ENCODE results near the gene TIAM2.
"Not testable (repeated sequence)": the region's sequence is repeated elsewhere in the genome, so short reads cannot be mapped to it uniquely, and the experiment has no call there.

Gene TIAM2

GRCh38 chr6:155100087-155100486 is 105.0 kb downstream of the TIAM2 start:
- DNase-seq (ENCODE audit: low read depth in 2 of 2), result no peak

DNA sequence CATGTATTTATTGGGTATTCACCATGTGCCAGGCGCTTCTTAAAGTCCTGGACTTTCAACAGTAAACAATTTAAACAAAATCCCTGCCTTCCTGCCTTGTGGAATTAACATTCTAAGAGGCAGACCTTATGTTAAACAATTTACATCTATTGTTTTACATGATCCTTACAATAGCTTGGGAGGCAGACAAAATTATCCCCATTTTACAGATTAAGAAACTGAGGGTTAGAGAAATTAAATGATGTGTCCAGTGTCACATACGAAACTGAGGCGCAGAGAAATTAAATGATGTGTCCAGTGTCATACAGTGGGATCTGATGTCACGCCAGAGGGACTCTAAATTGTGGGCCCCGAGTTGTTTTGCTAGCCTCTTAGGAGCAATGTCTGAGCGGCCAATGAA is 105.5 kb downstream of the TIAM2 start:
- DNase-seq (ENCODE audit: low read depth in 2 of 2), result no peak

DNA sequence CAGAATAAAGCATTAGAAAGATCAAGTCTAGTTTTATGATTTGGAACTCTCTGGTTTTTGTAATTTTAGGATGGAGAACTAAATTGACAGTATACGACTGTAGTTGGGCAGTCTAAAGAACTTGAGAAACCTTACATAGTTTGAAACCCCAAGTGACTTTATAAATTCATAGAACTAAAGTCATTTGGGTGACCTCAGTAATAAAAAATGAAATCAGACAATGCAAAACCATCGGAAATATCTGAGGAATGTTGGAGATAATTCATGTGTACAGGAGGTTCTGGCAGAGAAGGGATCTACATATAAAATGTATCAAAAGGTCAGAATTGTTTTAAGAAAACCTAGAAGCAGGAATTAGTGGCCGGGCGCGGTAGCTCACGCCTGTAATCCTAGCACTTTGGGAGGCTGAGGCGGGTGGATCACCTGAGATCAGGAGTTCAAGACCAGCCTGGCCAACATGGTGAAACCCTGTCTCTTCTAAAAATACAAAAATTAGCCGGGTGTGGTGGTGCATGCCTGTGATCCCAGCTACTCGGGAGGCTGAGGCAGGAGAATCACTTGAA is 108.0 kb downstream of the TIAM2 start:
- not testable (repeated sequence) for DNase-seq (ENCODE audit: low read depth in 2 of 2)

GRCh38 chr6:155103816-155104366 is 108.8 kb downstream of the TIAM2 start:
- no peak for DNase-seq (ENCODE audit: low read depth in 2 of 2)

DNA sequence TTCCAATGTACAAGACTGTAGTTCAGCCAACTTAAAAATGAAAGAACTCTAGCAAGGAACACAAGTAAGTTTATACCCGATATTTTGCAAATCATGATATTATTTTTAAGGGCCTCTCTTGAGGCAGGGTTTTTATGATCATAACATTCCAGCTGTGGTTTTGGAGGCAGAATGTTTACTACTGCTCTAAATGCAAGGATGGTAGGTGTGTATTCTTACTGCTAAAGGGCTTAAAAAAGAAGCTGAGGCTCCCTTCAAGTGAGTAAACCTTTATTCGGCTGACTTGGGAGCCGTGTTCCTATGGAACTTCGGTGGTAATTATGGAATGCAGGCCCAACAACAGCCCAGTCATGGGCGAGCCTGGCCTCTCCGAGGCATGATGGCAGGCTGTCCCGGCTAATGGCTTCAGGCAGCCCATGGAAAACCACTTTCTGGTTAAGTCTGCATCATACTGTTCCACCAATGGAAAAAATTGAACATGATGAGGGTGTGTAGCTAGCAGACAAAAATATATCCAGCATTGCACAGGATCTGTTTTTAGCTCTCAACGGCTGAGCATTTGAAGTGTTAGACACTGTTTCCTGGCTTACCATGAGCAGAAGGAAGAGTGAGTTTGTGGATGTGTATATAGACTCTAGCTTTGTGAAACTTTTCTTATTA is 111.5 kb downstream of the TIAM2 start:
- no peak for DNase-seq (ENCODE audit: low read depth in 2 of 2)

DNA sequence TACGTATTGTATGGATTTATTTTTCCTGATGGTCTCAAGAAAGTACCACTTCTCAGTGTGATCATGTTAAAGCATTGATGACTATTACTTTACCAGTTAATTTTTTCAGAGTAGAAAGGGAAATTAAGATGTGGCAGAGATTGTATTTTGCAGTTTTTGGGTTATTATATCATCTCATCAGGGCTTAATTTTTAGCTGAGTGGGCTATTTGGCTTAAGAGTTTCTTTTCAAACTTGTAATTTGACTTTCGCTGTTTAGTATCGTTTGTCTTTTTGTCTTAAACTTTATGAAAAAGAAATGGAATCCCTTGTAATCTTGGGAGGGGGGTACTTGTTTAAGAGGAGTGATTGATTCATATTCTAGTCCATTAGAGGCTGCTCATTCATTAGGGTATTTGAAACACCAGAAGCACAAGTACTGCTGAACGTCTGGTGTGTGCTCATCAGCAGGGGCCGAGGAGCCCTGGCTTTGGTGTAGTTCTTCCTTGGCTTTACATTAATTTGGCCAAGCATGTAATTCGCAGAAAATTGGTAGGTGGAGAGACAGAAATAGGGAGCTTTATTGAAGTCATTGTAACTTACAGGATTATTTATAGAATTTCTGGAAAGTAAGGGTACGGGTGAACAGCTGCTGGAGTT is 112.4 kb downstream of the TIAM2 start:
- DNase-seq (ENCODE audit: low read depth in 2 of 2), result no peak

DNA sequence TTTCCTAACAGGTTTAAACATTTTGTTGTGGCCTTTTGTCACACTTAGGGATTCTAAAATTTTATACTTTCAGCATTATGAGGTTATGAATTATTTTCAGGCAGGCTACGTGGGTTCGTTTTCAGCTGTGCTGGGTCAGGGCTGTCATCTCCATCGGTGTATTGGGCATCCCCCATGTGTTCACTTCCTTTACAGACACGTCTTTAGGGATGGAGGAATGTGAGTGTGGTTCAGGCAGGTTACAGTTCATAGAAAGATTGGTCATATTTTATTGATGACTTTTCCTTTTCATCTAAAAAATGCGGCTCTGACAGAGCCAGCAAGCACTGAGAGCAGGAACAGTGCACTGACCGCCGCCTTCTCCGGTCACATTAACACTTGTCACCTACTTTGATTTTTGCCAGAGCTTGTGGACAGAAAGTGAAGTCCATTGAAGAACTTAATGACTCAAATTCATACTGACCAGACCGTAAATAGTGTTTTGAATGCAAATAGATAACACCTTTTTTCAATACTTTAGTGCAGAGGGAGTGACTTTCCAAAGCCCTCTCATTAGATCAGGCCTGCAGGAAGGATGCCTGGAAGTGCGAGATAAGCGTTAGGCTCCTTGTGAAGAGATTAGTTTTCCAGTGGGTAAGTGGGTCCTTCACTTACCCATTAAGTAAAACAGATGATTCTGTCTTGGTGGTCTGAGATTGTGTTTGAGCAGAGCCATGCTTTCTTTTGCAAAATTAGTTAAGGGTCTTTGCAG is 113.1 kb downstream of the TIAM2 start:
- DNase-seq (ENCODE audit: low read depth in 2 of 2), result no peak

GRCh38 chr6:155110721-155111120 is 115.6 kb downstream of the TIAM2 start:
- DNase-seq (ENCODE audit: low read depth in 2 of 2), result no peak

DNA sequence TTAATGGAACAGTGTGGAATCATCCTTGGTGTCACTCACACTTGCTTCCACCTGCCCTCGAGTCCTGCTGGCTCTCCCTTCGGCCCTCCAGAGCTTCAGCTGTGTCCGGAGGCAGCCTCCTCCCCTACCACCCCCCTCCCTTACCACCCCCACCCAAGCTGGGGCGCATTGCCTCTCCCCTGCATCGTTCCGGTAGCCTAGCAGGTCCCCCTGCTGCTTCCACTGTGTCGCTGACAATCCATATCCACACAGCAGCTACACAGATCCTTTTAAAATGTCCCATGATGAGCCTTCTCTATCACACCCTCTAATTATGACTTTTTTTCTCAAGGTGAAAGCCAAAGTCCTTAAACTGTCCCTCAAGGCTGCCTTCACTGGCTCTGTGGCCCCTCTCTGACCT is 117.6 kb downstream of the TIAM2 start:
- no peak for DNase-seq (ENCODE audit: low read depth in 2 of 2)

DNA sequence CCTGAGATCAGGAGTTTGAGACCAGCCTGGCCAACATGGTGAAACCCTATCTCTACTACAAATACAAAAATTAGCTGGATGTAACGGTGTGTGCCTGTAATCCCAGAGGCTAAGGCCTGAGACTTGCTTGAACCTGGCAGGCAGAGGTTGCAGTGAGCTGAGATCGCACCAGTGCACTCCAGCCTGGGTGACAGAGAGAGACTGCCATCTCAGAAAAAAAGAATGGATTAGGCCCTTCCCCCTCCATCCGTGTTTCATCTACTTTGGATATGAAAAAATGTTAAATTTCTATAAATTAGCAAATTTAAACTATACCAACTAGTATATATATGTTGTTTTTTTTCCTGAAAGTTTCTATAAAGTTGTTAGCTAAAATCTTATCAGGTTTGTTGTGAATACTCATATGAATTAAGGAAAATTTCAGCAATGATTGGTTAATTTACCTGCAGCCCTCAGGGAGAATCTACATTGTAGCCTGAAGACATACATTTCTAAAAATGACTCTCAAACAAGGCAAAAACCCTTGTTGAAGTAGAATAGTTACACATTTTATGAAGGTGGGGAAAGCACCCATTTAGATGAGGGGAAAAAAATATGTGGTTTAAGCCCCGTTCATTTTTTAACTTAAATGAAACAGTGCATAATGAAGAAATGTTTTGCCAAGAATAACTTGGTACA is 120.9 kb downstream of the TIAM2 start:
- no peak for DNase-seq (ENCODE audit: low read depth in 2 of 2)

GRCh38 chr6:155116571-155116910 is 121.4 kb downstream of the TIAM2 start:
- DNase-seq (ENCODE audit: low read depth in 2 of 2), result no peak

DNA sequence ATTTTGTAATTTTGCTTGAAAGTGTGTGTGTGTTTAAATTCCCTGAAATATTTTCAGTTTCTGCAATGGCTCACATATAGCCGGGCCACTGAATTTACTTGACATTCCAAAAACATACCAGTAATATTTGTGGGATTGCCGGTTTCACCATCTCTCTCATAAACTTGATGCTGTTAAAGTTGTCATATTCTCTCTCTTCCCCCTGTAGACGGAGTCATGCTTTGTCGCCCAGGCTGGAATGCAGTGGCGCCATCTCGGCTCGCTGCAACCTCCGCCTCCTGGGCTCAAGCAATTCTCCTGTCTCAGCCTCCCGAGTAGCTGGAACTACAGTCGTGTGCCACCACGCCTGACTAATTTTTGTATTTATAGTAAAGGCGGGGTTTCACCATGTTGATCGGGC is 122.1 kb downstream of the TIAM2 start:
- DNase-seq (ENCODE audit: low read depth in 2 of 2), result no peak

DNA sequence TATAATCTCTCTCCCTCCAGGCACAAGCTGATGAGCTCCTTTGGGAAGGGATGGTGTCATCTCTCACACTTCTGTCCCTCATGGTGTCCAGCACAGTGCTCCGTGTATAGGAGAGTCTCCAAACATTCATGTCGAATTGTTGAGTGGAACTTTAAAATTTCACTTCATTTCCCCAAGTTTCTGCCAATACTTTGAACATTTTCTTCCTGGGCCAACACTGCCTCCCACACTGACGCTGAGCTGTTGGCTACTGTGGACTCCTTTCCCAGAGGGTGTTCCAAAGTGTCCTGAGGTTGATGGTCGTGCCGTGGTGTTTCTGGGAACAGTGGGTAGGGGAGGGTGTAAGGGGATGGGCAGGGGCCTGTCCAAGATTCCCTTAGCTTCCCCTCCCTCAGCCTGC is 122.7 kb downstream of the TIAM2 start:
- no peak for DNase-seq (ENCODE audit: low read depth in 2 of 2)

- not testable (repeated sequence) for DNase-seq (ENCODE audit: low read depth in 2 of 2)
Measured at GRCh38 chr6:155119201-155119600, 124.1 kb downstream of the TIAM2 start.

GRCh38 chr6:155120034-155120433 is 124.9 kb downstream of the TIAM2 start:
- no peak for DNase-seq (ENCODE audit: low read depth in 2 of 2)

DNA sequence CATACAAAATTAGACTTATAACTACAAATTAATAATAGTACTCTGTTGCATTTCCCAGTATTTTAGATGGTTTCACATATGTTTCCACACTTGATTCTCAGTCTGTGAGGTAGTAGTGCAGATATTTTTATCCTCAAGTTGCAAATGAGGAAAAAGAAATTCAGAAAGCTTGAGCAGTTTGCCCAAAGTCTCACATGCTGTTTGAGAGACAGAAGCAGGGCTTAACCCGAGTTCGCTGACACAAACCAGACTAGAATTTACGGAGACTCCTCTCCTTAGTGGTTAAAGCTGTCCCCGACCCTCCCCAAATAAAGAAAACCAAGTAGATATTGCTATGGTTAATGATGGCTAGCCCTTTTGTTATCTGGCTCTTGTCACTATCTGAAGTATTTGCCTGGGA is 126.2 kb downstream of the TIAM2 start:
- DNase-seq (ENCODE audit: low read depth in 2 of 2), result no peak

- no peak for DNase-seq (ENCODE audit: low read depth in 2 of 2)
Measured at GRCh38 chr6:155121699-155122098, 126.6 kb downstream of the TIAM2 start.

- no peak for DNase-seq (ENCODE audit: low read depth in 2 of 2)
Measured at GRCh38 chr6:155122199-155122950, 127.3 kb downstream of the TIAM2 start.

DNA sequence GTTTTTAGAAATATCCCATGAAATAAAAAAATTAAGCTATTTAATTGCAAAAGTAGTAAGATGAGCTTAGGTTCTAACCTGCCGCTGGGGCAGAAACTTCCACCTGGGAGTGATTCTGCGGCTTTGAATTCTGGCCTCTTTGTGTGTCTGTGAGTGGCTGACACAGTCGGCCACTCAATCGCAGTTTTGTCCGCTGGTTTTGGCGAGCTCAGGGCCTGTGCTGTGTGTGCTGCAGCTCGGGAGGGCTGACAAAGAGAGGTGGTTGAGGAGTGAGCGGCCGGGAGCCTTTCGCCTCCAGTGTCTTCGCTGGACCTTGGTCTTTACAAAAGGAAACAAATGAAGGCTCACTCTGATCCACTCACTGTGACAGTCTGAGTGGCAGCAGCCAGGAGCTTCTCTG is 128.4 kb downstream of the TIAM2 start:
- no peak for DNase-seq (ENCODE audit: low read depth in 2 of 2)

GRCh38 chr6:155125906-155126305 is 130.8 kb downstream of the TIAM2 start:
- no peak for DNase-seq (ENCODE audit: low read depth in 2 of 2)

GRCh38 chr6:155126727-155127439 is 131.8 kb downstream of the TIAM2 start:
- peak; percentile 47 to 65 for DNase-seq (ENCODE audit: low read depth in 2 of 2)
